ENCODE measurements around the gene FLVCR2.

The FLVCR2 gene

GRCh38 chr14:75630695-75631452, 52.5 kb downstream of the FLVCR2 start:
- TF ChIP-seq CTCF (IDR thresholded peaks at IDR 0.05; ENCODE audit: low read depth, low read length): no peak
- H3K4me3 ChIP-seq (replicated peaks in 1 of 2; ENCODE audit: low read depth in 2 of 2, low read length in 2 of 2): no peak overlapping the region
- no peak for DNase-seq (ENCODE audit: low read depth in 2 of 2)

GRCh38 chr14:75631453-75631831, 53.0 kb downstream of the FLVCR2 start:
- no peak overlapping the region for H3K4me3 ChIP-seq (replicated peaks in 1 of 2; ENCODE audit: low read depth in 2 of 2, low read length in 2 of 2)
- DNase-seq (ENCODE audit: low read depth in 2 of 2): peak in 1 of 2 donors; percentile 41
- TF ChIP-seq CTCF (IDR thresholded peaks at IDR 0.05; ENCODE audit: low read depth, low read length): no peak

GRCh38 chr14:75634848-75635247, 56.4 kb downstream of the FLVCR2 start:
- TF ChIP-seq CTCF (IDR thresholded peaks at IDR 0.05; ENCODE audit: low read depth, low read length): no peak
- H3K4me3 ChIP-seq (replicated peaks in 1 of 2; ENCODE audit: low read depth in 2 of 2, low read length in 2 of 2): no peak overlapping the region
- DNase-seq (ENCODE audit: low read depth in 2 of 2): no peak

- H3K4me3 ChIP-seq (replicated peaks in 1 of 2; ENCODE audit: low read depth in 2 of 2, low read length in 2 of 2): no peak overlapping the region
- TF ChIP-seq CTCF (IDR thresholded peaks at IDR 0.05; ENCODE audit: low read depth, low read length): no peak
- peak; percentile 54 to 71 for DNase-seq (ENCODE audit: low read depth in 2 of 2)
Measured at GRCh38 chr14:75636100-75636692, 57.8 kb downstream of the FLVCR2 start.

- DNase-seq (ENCODE audit: low read depth in 2 of 2): no peak
- no peak for TF ChIP-seq CTCF (IDR thresholded peaks at IDR 0.05; ENCODE audit: low read depth, low read length)
- H3K4me3 ChIP-seq (replicated peaks in 1 of 2; ENCODE audit: low read depth in 2 of 2, low read length in 2 of 2): no peak overlapping the region
Measured at GRCh38 chr14:75640876-75641275, 62.5 kb downstream of the FLVCR2 start.

- TF ChIP-seq CTCF (IDR thresholded peaks at IDR 0.05; ENCODE audit: low read depth, low read length): no peak
- DNase-seq (ENCODE audit: low read depth in 2 of 2): no peak
Measured at GRCh38 chr14:75643985-75644384, 65.6 kb downstream of the FLVCR2 start.

More at GRCh38 chr14:75643985-75644384, 65.6 kb downstream of the FLVCR2 start:
- H3K4me3 ChIP-seq (replicated peaks in 1 of 2; ENCODE audit: low read depth in 2 of 2, low read length in 2 of 2): no peak overlapping the region

All from cardiac fibroblast (primary cell).